ENCODE results near the gene NAV2.

NAV2 gene

DNA sequence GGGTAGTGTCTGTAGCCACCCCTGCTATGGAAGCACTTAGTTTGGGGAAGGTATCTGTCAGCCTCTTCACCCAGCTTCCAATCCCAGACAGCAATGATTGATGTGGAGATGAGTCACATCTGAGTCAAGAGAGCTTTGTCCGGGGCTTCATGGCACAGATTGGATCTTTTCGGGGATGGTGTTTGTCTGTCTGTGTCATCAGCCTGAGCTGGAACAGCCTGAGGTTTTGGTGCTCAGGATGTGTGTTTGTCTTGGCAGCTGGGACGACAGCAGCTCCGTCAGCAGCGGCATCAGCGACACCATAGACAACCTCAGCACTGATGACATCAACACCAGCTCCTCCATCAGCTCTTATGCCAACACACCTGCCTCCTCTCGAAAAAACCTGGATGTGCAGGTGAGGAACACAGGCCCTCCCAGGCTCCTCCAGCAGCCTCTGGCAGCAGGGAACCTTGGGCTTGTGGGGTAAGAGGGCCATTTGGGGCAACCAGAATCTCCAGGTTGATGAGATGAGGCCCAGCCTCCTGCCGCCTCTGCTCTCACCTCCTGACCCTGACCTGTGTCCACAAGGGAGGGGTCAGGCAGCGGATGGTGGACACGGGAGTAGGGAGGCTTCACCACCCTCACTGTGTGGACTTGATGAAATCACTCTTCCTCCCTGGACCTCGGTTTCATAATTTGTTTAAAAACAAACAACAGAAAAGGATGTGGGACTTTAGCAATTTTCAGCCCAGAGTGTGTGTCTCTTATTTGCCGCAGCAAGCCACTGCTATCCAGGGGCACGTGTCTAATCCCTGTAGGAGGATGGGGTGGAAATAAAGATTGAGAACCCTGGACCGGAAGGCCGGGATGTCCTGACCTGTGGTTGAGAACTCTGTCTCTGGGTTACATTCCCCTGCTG is 323.3 kb downstream of the NAV2 start:
- H3K27ac ChIP-seq (ENCODE audit: insufficient read depth in 1 of 2, low read depth in 1 of 2, low read length in 2 of 2, poor library complexity in 1 of 2, severe bottlenecking in 2 of 2), result no peak overlapping the region
- no peaks in the 10 kb centered on the region for H3K36me3 ChIP-seq (ENCODE audit: control insufficient read depth in 4 of 4, insufficient read depth in 4 of 4, low read length in 3 of 4)
- DNase-seq, result no peak
- no peaks in the 10 kb centered on the region for H3K9me3 ChIP-seq (ENCODE audit: control extremely low read depth in 1 of 5, control insufficient read depth in 4 of 5, insufficient read depth in 2 of 5, low read depth in 1 of 5, low read length in 4 of 5)
- POLR2A ChIA-PET, result no interaction called here
- peaks cover 0 to 13% (median 0%) of the 10 kb centered on the region in 5 experiments for H3K27me3 ChIP-seq (replicated peaks in 2 of 5; ENCODE audit: control insufficient read depth in 4 of 5, insufficient read depth in 5 of 5, low read length in 4 of 5)
- CTCF ChIA-PET, result no interaction called here
- 97% methylated on average over 5 of the region's 15 CpGs for WGBS (ENCODE audit: insufficient coverage)
- no peak overlapping the region for H3K4me3 ChIP-seq (ENCODE audit: control insufficient read depth in 1 of 7, extremely low read depth in 1 of 7, insufficient read depth in 4 of 7, low read depth in 2 of 7, low read length in 6 of 7)
- H3K4me1 ChIP-seq (ENCODE audit: control extremely low read depth in 1 of 4, control insufficient read depth in 4 of 4, insufficient read depth in 4 of 4, low read length in 3 of 4), result no peaks in the 10 kb centered on the region

DNA sequence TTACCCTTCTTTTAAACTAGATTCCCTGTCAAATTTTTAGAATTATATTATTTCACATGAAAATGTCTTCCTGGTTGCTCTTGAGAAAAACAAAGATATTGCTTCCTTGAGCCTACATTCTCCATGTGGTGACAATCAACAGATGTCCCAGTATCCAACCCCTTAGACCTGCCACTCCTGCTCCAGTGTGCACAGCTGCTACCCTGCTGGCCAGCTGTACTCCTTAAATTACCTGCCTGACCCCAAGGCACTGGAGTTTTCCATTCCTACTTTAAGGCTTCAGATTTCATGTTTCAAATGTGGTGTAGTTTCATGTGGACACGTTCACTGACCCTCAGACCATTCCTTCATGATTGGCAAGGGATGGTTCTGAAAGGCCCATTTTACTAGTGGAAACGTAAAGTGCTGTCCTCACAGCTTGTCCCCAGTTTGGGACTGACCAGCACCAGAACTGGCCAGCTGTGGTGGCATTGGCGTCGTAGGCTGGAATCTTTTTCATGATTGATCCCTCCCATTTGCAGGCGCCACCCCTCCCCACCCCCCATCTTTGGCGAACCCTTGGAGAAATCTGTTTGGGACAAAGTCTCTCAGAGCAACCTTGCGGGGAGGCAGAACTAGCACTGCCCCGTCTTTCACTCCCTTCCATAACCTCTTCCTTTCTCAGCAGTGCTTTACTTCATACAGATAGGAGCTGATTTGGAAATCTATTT is 324.1 kb downstream of the NAV2 start:
- Histone ChIP-seq H3K9me3 (ENCODE audit: control extremely low read depth in 1 of 5, control insufficient read depth in 4 of 5, insufficient read depth in 2 of 5, low read depth in 1 of 5, low read length in 4 of 5) (no peaks in the 10 kb centered on the region), H3K27me3 (replicated peaks in 2 of 5; ENCODE audit: control insufficient read depth in 4 of 5, insufficient read depth in 5 of 5, low read length in 4 of 5) (peaks cover 0 to 8% (median 0%) of the 10 kb centered on the region in 5 experiments), H3K27ac (ENCODE audit: insufficient read depth in 1 of 2, low read depth in 1 of 2, low read length in 2 of 2, poor library complexity in 1 of 2, severe bottlenecking in 2 of 2) (no peak overlapping the region), H3K4me3 (ENCODE audit: control insufficient read depth in 1 of 7, extremely low read depth in 1 of 7, insufficient read depth in 4 of 7, low read depth in 2 of 7, low read length in 6 of 7) (no peak overlapping the region), H3K36me3 (ENCODE audit: control insufficient read depth in 4 of 4, insufficient read depth in 4 of 4, low read length in 3 of 4) (no peaks in the 10 kb centered on the region), H3K4me1 (ENCODE audit: control extremely low read depth in 1 of 4, control insufficient read depth in 4 of 4, insufficient read depth in 4 of 4, low read length in 3 of 4) (no peaks in the 10 kb centered on the region)
- no peak for DNase-seq
- 97% methylated on average over 6 of the region's 8 CpGs for WGBS (ENCODE audit: insufficient coverage)
- CTCF ChIA-PET, result no interaction called here
- POLR2A ChIA-PET, result no interaction called here

DNA sequence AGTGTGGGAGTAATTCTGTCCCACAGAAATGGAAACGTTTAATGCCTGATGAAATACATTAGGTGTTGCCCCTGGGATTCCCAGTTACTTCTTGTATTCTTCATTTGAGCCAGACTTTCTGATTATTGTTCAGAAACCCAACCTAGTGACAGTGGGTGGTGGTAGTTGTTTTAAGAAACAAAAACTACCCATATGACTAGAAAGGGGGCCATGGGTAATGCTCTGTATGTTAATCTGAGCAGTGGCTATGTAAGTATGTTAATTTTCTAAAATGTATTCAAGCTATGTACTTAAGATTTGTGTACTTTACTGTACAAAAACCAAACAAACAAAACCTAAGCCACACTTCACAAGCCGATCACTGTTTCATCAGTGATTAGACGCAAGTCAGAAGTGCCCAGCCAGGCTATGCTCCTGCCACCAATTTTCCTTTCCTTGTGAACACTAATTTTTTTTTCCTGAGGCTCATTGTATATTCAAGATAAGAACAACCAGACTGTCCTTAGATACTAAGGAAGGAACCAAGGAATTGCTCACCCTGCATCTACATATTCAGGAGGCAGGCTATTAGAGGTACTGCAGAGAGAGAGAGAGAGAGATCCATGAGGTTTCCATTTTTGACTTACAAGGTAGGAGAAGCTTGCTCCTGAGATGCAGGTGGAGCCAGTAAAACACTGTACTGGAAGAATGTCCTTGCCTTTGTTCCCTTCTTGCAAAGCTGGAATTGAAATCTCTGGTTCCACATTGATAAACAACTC is 324.9 kb downstream of the NAV2 start:
- H3K27me3 ChIP-seq (replicated peaks in 2 of 5; ENCODE audit: control insufficient read depth in 4 of 5, insufficient read depth in 5 of 5, low read length in 4 of 5), result peaks cover 0 to 8% (median 0%) of the 10 kb centered on the region in 5 experiments
- POLR2A ChIA-PET, result no interaction called here

DNA sequence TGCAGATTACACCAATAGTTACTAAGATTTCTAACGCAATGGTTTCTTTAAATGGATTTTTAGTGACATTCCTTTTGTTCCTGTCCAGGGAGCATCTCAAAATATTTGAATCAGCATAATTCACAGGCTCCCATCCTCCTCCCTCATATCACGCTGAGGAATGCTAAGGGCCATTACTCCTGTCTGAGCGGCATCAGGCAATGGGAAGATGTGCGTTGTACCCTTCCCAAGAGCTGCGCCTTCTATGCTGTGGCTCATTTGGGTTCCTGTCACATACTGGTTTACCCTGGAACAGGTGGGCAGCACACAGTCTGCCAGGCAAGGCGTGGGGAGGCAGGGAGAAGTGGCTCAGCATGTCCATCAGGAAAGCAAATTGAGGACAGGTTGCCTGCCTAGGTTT is 325.8 kb downstream of the NAV2 start:
- POLR2A ChIA-PET, result no interaction called here
- 92% methylated on average over 5 of the region's 6 CpGs for WGBS (ENCODE audit: insufficient coverage)
- CTCF ChIA-PET, result interaction anchor here (1.1 kb wide), 1 partner anchor 23 kb away, joined by 5 read pairs; no protein-coding TSS in a partner anchor
- Histone ChIP-seq H3K4me1 (ENCODE audit: control extremely low read depth in 1 of 4, control insufficient read depth in 4 of 4, insufficient read depth in 4 of 4, low read length in 3 of 4) (no peaks in the 10 kb centered on the region), H3K36me3 (ENCODE audit: control insufficient read depth in 4 of 4, insufficient read depth in 4 of 4, low read length in 3 of 4) (no peaks in the 10 kb centered on the region), H3K27me3 (replicated peaks in 2 of 5; ENCODE audit: control insufficient read depth in 4 of 5, insufficient read depth in 5 of 5, low read length in 4 of 5) (peaks cover 0 to 8% (median 0%) of the 10 kb centered on the region in 5 experiments), H3K27ac (ENCODE audit: insufficient read depth in 1 of 2, low read depth in 1 of 2, low read length in 2 of 2, poor library complexity in 1 of 2, severe bottlenecking in 2 of 2) (no peak overlapping the region), H3K4me3 (ENCODE audit: control insufficient read depth in 1 of 7, extremely low read depth in 1 of 7, insufficient read depth in 4 of 7, low read depth in 2 of 7, low read length in 6 of 7) (no peak overlapping the region), H3K9me3 (ENCODE audit: control extremely low read depth in 1 of 5, control insufficient read depth in 4 of 5, insufficient read depth in 2 of 5, low read depth in 1 of 5, low read length in 4 of 5) (no peaks in the 10 kb centered on the region)
- no peak for DNase-seq

More for the DNA sequence above, 324.9 kb downstream of the NAV2 start:
- CTCF ChIA-PET, result interaction anchor here (1.1 kb wide), 1 partner anchor 23 kb away, joined by 5 read pairs; no protein-coding TSS in a partner anchor
- H3K36me3 ChIP-seq (ENCODE audit: control insufficient read depth in 4 of 4, insufficient read depth in 4 of 4, low read length in 3 of 4), result no peaks in the 10 kb centered on the region
- no peak overlapping the region for H3K27ac ChIP-seq (ENCODE audit: insufficient read depth in 1 of 2, low read depth in 1 of 2, low read length in 2 of 2, poor library complexity in 1 of 2, severe bottlenecking in 2 of 2)
- WGBS (ENCODE audit: insufficient coverage), result 100% methylated on average over 1 of the region's 3 CpGs
- H3K4me1 ChIP-seq (ENCODE audit: control extremely low read depth in 1 of 4, control insufficient read depth in 4 of 4, insufficient read depth in 4 of 4, low read length in 3 of 4), result no peaks in the 10 kb centered on the region
- no peaks in the 10 kb centered on the region for H3K9me3 ChIP-seq (ENCODE audit: control extremely low read depth in 1 of 5, control insufficient read depth in 4 of 5, insufficient read depth in 2 of 5, low read depth in 1 of 5, low read length in 4 of 5)
- no peak for DNase-seq
- no peak overlapping the region for H3K4me3 ChIP-seq (ENCODE audit: control insufficient read depth in 1 of 7, extremely low read depth in 1 of 7, insufficient read depth in 4 of 7, low read depth in 2 of 7, low read length in 6 of 7)

DNA sequence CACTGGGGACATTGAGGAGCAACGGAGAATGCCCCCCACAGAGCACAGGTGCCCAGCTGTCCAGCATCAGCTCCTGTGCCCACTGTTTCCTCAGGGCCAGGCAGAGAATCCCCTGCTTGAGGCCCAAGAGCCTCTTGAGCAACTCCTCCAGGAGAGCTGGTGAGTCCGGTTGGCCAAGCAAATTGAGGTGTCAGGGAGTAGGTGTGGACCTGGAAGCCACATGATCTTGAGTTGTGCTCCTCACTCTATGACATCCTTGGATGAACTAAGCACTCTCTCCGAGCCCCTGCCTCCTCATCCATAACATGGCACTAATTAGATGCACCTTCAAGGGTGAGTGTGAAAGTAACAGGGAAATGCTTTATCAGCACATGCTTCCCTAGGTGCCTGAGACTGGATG is 326.3 kb downstream of the NAV2 start:
- Histone ChIP-seq H3K27me3 (replicated peaks in 2 of 5; ENCODE audit: control insufficient read depth in 4 of 5, insufficient read depth in 5 of 5, low read length in 4 of 5) (peaks cover 0 to 4% (median 0%) of the 10 kb centered on the region in 5 experiments), H3K4me1 (ENCODE audit: control extremely low read depth in 1 of 4, control insufficient read depth in 4 of 4, insufficient read depth in 4 of 4, low read length in 3 of 4) (no peaks in the 10 kb centered on the region), H3K36me3 (ENCODE audit: control insufficient read depth in 4 of 4, insufficient read depth in 4 of 4, low read length in 3 of 4) (no peaks in the 10 kb centered on the region), H3K9me3 (ENCODE audit: control extremely low read depth in 1 of 5, control insufficient read depth in 4 of 5, insufficient read depth in 2 of 5, low read depth in 1 of 5, low read length in 4 of 5) (no peaks in the 10 kb centered on the region), H3K27ac (ENCODE audit: insufficient read depth in 1 of 2, low read depth in 1 of 2, low read length in 2 of 2, poor library complexity in 1 of 2, severe bottlenecking in 2 of 2) (no peak overlapping the region), H3K4me3 (ENCODE audit: control insufficient read depth in 1 of 7, extremely low read depth in 1 of 7, insufficient read depth in 4 of 7, low read depth in 2 of 7, low read length in 6 of 7) (no peak overlapping the region)
- no peak for DNase-seq
- WGBS (ENCODE audit: insufficient coverage), result 91% methylated on average over 1 of the region's 3 CpGs
- POLR2A ChIA-PET, result no interaction called here
- CTCF ChIA-PET, result no interaction called here

DNA sequence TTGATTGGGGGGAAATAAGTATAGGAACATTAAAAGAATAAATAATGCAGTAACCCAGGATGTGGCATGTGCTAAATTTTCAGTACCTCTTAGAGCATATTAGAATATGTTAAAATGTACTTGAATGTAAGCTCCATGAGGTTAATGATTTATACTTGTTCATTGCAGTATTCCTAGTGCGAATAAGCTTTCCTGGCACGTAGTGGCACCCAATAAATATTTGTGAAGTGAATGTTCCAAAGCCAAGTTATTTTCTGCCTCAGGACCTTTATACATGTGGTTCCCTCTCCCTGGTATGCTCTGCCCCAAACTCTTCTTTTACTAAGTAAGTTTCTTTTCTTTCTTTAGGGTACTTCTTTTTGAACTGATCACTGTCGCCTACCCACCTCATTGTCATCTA is 328.9 kb downstream of the NAV2 start:
- Histone ChIP-seq H3K36me3 (ENCODE audit: control insufficient read depth in 4 of 4, insufficient read depth in 4 of 4, low read length in 3 of 4) (no peaks in the 10 kb centered on the region), H3K9me3 (ENCODE audit: control extremely low read depth in 1 of 5, control insufficient read depth in 4 of 5, insufficient read depth in 2 of 5, low read depth in 1 of 5, low read length in 4 of 5) (no peaks in the 10 kb centered on the region), H3K4me3 (ENCODE audit: control insufficient read depth in 1 of 7, extremely low read depth in 1 of 7, insufficient read depth in 4 of 7, low read depth in 2 of 7, low read length in 6 of 7) (no peak overlapping the region), H3K4me1 (ENCODE audit: control extremely low read depth in 1 of 4, control insufficient read depth in 4 of 4, insufficient read depth in 4 of 4, low read length in 3 of 4) (peaks cover 3 to 4% (median 3%) of the 10 kb centered on the region in 4 experiments), H3K27ac (ENCODE audit: insufficient read depth in 1 of 2, low read depth in 1 of 2, low read length in 2 of 2, poor library complexity in 1 of 2, severe bottlenecking in 2 of 2) (no peak overlapping the region), H3K27me3 (replicated peaks in 2 of 5; ENCODE audit: control insufficient read depth in 4 of 5, insufficient read depth in 5 of 5, low read length in 4 of 5) (peaks cover 0 to 2% (median 0%) of the 10 kb centered on the region in 5 experiments)
- ChIA-PET CTCF (interaction anchor here (1.0 to 1.3 kb wide), 2 partner anchors 18 to 69 kb away, joined by 3 read pairs; no protein-coding TSS in a partner anchor), POLR2A (no interaction called here)
- DNase-seq, result no peak
- 100% methylated on average over 2 of the region's 3 CpGs for WGBS (ENCODE audit: insufficient coverage)
